PC-3 (cell line): ENCODE measurements around the gene SIN3B. TPM values are rescaled to one million over a fixed set of nuclear protein-coding genes. Genes with fewer than 3 reads are reported as not detected.

Experiments used
- ATAC-seq: fragments of 200-7000 bp; cut with Tn5 transposase; 2 replicates; pipeline ENCODE4 v1.9.1; 2020; ENCODE audit warnings: mild to moderate bottlenecking, moderate library complexity
- BruUV-seq: library from RNA; stranded (reverse); fragments of 400-500 nt; replicated peaks from 2 replicates; lab custom pipeline; 2021; lab: Mats Ljungman, UMichigan
- CTCF ChIA-PET: fragments of 300-600 bp; sonication (Branson Sonifier 250); formaldehyde crosslinking; loops from one replicate; lab custom pipeline; 2022; ENCODE audit warnings: antibody characterized with exemption; lab: Charles Lee
- POLR2A ChIA-PET: fragments of 300-600 bp; sonication (Branson Sonifier 250); formaldehyde crosslinking; loops from one replicate; lab custom pipeline; 2022; ENCODE audit warnings: antibody characterized with exemption; ENCODE audit not compliant: unreplicated experiment; lab: Charles Lee
- DNase-seq: peaks from one replicate; pipeline ENCODE4 v3.0.0-alpha.2; 2015
- H2AFZ ChIP-seq: fragments of 300-600 bp; sonication (generic); 2 replicates; pipeline ENCODE4 v1.6.0; 2016; ENCODE audit warnings: antibody characterized with exemption, low read length
- H3F3A ChIP-seq: fragments of 300-600 bp; sonication (generic); one replicate; pipeline ENCODE4 v1.6.0; 2017; ENCODE audit warnings: antibody characterized with exemption, low read length, control low read depth, mild to moderate bottlenecking; ENCODE audit not compliant: unreplicated experiment
- H3K27ac ChIP-seq: fragments of 300-600 bp; sonication (generic); 2 replicates; pipeline ENCODE4 v1.5.1; 2016; ENCODE audit warnings: mild to moderate bottlenecking, low read length
- H3K27me3 ChIP-seq: fragments of 300-600 bp; sonication (generic); 2 replicates; pipeline ENCODE4 v1.6.1; 2016; ENCODE audit warnings: low read length, mixed read lengths
- H3K36me3 ChIP-seq: fragments of 300-600 bp; sonication (generic); 2 replicates; pipeline ENCODE4 v1.6.1; 2016; ENCODE audit warnings: low read depth, mixed run types, low read length, mixed read lengths
- H3K4me1 ChIP-seq: fragments of 300-600 bp; sonication (generic); 2 replicates; pipeline ENCODE4 v1.5.1; 2016; ENCODE audit warnings: low read length; ENCODE audit not compliant: insufficient read depth
- H3K4me2 ChIP-seq: fragments of 300-600 bp; sonication (generic); 2 replicates; pipeline ENCODE4 v1.6.0; 2016; ENCODE audit warnings: low read length
- H3K4me3 ChIP-seq: fragments of 300-600 bp; sonication (generic); 2 replicates; pipeline ENCODE4 v1.5.1; 2016; ENCODE audit warnings: mild to moderate bottlenecking, low read length, mixed read lengths
- H3K79me2 ChIP-seq: fragments of 300-600 bp; sonication (generic); 2 replicates; pipeline ENCODE4 v1.6.1; 2017; ENCODE audit warnings: low read length, mixed read lengths
- H3K9ac ChIP-seq: fragments of 300-600 bp; sonication (generic); 2 replicates; pipeline ENCODE4 v1.6.0; 2016; ENCODE audit warnings: mild to moderate bottlenecking, low read length
- H3K9me2 ChIP-seq: fragments of 300-600 bp; sonication (generic); replicated peaks from 2 replicates; pipeline ENCODE4 v1.6.1; 2016; ENCODE audit warnings: mixed run types, low read length, mixed read lengths
- H3K9me3 ChIP-seq: fragments of 300-600 bp; sonication (generic); 2 replicates; pipeline ENCODE4 v1.6.1; 2016; ENCODE audit warnings: low read length, mixed read lengths
- H4K20me1 ChIP-seq: fragments of 300-600 bp; sonication (generic); 2 replicates; pipeline ENCODE4 v1.6.1; 2016; ENCODE audit warnings: low read length, mixed read lengths
- CTCF ChIP-seq: fragments of 300-600 bp; sonication (generic); conservative IDR thresholded peaks from 2 replicates; pipeline ENCODE4 v1.5.1; 2017; ENCODE audit warnings: antibody characterized with exemption, low read depth, mild to moderate bottlenecking, low read length
- EZH2 ChIP-seq: fragments of 300-600 bp; sonication (generic); IDR thresholded peaks from one replicate; pipeline ENCODE4 v1.6.1; 2017; ENCODE audit warnings: antibody characterized with exemption, mild to moderate bottlenecking, low read length; ENCODE audit not compliant: unreplicated experiment
- EZH2phosphoT487 ChIP-seq: fragments of 300-600 bp; sonication (generic); IDR thresholded peaks from 2 replicates; pipeline ENCODE4 v1.6.1; 2018; ENCODE audit warnings: mild to moderate bottlenecking, antibody characterized with exemption, low read length, borderline replicate concordance
- intact Hi-C: fragments of 100-400 bp; cut with micrococcal nuclease; formaldehyde crosslinking; loops from 2 replicates; pipeline ENCODE4 v1.9.0; 2023
- total RNA-seq: library from RNA; depleted of rRNA; stranded (reverse); fragments of >200 nt; gene quantifications from 2 replicates; pipeline ENCODE4 v1.2.3, GENCODE V29; 2014

The SIN3B gene
- total RNA-seq, 1 experiment from 2014 or later: 46.4 TPM

GRCh38 chr19:16861834-16862233 is 32.6 kb downstream of the SIN3B start:
- H3K79me2 ChIP-seq: no peaks in the 10 kb centered on the region
- TF ChIP-seq CTCF (no peak), EZH2phosphoT487 (no peak), EZH2 (no peak)
- H3K27ac ChIP-seq: no peak overlapping the region
- POLR2A ChIA-PET: no interaction called here
- no peak overlapping the region for H3K4me3 ChIP-seq
- CTCF ChIA-PET: no interaction called here
- H4K20me1 ChIP-seq: no peaks in the 10 kb centered on the region
- H3K4me2 ChIP-seq: no peak overlapping the region
- no peaks in the 10 kb centered on the region for H3K4me1 ChIP-seq
- H3K9me2 ChIP-seq: no peaks in the 10 kb centered on the region
- H3K36me3 ChIP-seq: peaks cover 20% of the 10 kb centered on the region
- H3F3A ChIP-seq: no peaks in the 10 kb centered on the region
- ATAC-seq: no peak
- H3K27me3 ChIP-seq: no peaks in the 10 kb centered on the region
- no peak overlapping the region for H3K9ac ChIP-seq
- intact Hi-C loops: no loop called here
- H2AFZ ChIP-seq: no peak overlapping the region
- DNase-seq: no peak
- no TSS peak for BruUV-seq
- no peaks in the 10 kb centered on the region for H3K9me3 ChIP-seq

DNA sequence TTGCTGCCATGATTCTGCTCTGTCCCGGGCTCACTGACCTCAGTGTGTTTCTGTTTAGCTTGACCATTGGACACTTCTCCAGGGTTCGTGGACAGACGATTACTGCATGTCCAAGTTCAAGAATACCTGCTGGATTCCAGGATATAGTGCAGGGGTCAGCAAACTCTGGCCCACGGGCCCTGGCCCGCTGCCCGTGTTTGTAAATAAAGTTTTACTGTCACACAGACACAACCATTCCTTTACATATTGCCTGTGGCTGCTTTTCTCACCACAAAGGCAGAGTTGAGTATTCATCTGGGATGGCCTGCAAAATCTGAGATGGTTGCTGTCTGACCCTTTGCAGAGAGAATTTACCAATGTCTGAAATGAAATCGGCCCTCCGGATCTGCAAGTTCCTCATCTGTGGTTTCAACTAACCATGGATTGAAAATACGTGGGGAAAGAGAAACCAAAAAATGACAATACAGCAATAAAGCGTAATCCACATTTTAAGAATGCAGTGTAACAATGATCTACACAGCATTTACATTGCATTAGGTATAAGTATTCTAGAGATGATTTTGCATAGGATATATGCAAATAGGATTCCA is 33.7 kb downstream of the SIN3B start:
- BruUV-seq: TSS peak; percentile 45
- ATAC-seq: no peak
- H3K36me3 ChIP-seq: peaks cover 20% of the 10 kb centered on the region; the same call in 1 of the 2 replicates

More for the DNA sequence above, 33.7 kb downstream of the SIN3B start:
- no peak overlapping the region for H3K9ac ChIP-seq
- intact Hi-C loops: no loop called here
- H3K27me3 ChIP-seq: no peaks in the 10 kb centered on the region
- no peak for DNase-seq
- no peaks in the 10 kb centered on the region for H3K9me3 ChIP-seq
- ChIA-PET POLR2A (no interaction called here), CTCF (no interaction called here)
- H3F3A ChIP-seq: no peaks in the 10 kb centered on the region
- H3K4me3 ChIP-seq: no peak overlapping the region
- H3K4me1 ChIP-seq: no peaks in the 10 kb centered on the region
- no peaks in the 10 kb centered on the region for H3K79me2 ChIP-seq
- H3K27ac ChIP-seq: no peak overlapping the region
- H2AFZ ChIP-seq: no peak overlapping the region
- no peaks in the 10 kb centered on the region for H4K20me1 ChIP-seq
- no peaks in the 10 kb centered on the region for H3K9me2 ChIP-seq
- no peak overlapping the region for H3K4me2 ChIP-seq
- no peak for TF ChIP-seq CTCF
- TF ChIP-seq EZH2phosphoT487: no peak
- no peak for TF ChIP-seq EZH2
